GM19239 (cell line): ENCODE measurements around the gene ADAMTS16.
"Not testable (repeated sequence)": the region's sequence is repeated elsewhere in the genome, so short reads cannot be mapped to it uniquely, and the experiment has no call there.

ENCODE experiments used
- DNase-seq: peaks from one replicate; pipeline ENCODE4 v3.0.0; 2011; ENCODE audit warnings: low spot score; ENCODE audit not compliant: insufficient read length
- FAIRE-seq: peaks from 2 replicates; lab custom pipeline; 2011; peaks lifted over from hg19 to GRCh38; lab: Jason Lieb, UNC

The ADAMTS16 gene

GRCh38 chr5:5139777-5140478 lies at the start of gene ADAMTS16:
ADAMTS16 (plus strand) TSS chr5:5140330; CDS start chr5:5140468, 138 bp downstream.
- no peak for DNase-seq

GRCh38 chr5:5092149-5092548 lies 48.0 kb upstream of the ADAMTS16 start:
- DNase-seq (no peak), FAIRE-seq (no peak)

More at GRCh38 chr5:5139777-5140478, at the start of gene ADAMTS16:
- FAIRE-seq = no peak

- FAIRE-seq = no peak
- no peak for DNase-seq
Measured at GRCh38 chr5:5100635-5101034, 39.5 kb upstream of the ADAMTS16 start.

GRCh38 chr5:5101676-5102075 lies 38.5 kb upstream of the ADAMTS16 start:
- no peak for FAIRE-seq
- DNase-seq = no peak

DNA sequence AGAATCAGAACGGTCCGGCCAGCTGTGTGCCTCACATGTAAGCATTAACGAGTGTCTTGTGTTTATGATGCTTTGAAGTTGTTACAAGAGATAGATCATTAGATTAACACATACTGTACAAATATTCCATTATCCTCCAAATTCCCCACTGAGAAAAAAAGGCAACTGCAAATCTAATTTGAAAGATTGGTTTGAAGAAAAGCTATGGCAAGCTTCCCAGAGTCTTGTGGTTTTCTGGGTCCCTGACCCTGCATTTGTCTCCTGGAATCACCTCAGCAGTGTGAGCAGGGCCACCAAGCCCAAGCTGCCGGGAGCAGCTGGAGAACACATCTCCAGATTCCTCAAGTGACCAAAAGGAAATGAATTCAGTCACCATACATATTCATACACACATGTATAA lies 36.9 kb upstream of the ADAMTS16 start:
- DNase-seq (no peak), FAIRE-seq (no peak)

- no peak for DNase-seq
- FAIRE-seq = no peak
Measured at GRCh38 chr5:5104550-5104949, 35.6 kb upstream of the ADAMTS16 start.

GRCh38 chr5:5105531-5105930 lies 34.6 kb upstream of the ADAMTS16 start:
- DNase-seq = no peak
- no peak for FAIRE-seq

GRCh38 chr5:5116956-5117355 lies 23.2 kb upstream of the ADAMTS16 start:
- DNase-seq (no peak), FAIRE-seq (no peak)

GRCh38 chr5:5122776-5123175 lies 17.4 kb upstream of the ADAMTS16 start:
- DNase-seq (no peak), FAIRE-seq (no peak)

DNA sequence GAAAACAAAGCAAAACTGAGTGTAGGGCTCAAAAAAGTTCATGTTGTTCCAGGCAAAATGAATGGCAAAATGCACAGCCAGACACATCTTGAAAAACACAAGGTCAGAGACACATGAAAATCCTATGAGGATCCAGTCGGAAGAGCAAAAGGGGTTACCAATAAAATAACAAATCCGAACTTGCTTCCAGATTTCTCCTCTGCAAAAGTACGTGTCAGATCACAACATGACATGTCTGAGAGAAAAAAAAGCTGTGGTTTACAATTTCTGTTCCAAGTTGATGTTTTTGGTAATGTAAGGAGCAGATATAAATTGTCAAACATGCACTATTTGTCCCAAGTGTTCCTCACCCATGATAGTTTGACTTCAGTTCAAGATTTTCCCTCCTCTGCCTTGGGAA lies 15.9 kb upstream of the ADAMTS16 start:
- FAIRE-seq = no peak
- no peak for DNase-seq

- DNase-seq (no peak), FAIRE-seq (no peak)
Measured at GRCh38 chr5:5126444-5126843, 13.7 kb upstream of the ADAMTS16 start.

GRCh38 chr5:5128766-5129165 lies 11.4 kb upstream of the ADAMTS16 start:
- FAIRE-seq = no peak
- no peak for DNase-seq

GRCh38 chr5:5132234-5132633 lies 7.9 kb upstream of the ADAMTS16 start:
- no peak for FAIRE-seq

GRCh38 chr5:5132693-5133295 lies 7.3 kb upstream of the ADAMTS16 start:
- DNase-seq (no peak), FAIRE-seq (no peak)

More at GRCh38 chr5:5132234-5132633, 7.9 kb upstream of the ADAMTS16 start:
- DNase-seq = no peak

DNA sequence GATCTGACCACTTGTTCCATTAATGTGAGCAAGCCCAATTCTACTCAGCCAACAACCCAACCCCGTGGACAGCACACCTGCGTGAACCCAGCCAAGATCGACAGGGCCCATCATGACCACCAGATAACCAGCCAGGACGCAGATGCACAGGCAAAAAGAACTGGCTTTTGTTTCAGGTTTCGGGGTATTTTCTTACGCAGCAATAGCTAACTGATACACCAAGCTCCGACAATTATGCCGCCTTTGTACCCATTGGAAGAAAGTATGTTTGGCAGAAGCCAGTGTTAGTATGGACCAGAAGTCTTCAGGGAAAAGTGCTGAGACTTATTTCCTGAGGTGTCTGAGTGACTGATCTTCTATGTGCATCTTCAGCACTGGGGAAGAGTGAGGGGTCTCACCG lies 6.0 kb upstream of the ADAMTS16 start:
- no peak for DNase-seq
- no peak for FAIRE-seq

DNA sequence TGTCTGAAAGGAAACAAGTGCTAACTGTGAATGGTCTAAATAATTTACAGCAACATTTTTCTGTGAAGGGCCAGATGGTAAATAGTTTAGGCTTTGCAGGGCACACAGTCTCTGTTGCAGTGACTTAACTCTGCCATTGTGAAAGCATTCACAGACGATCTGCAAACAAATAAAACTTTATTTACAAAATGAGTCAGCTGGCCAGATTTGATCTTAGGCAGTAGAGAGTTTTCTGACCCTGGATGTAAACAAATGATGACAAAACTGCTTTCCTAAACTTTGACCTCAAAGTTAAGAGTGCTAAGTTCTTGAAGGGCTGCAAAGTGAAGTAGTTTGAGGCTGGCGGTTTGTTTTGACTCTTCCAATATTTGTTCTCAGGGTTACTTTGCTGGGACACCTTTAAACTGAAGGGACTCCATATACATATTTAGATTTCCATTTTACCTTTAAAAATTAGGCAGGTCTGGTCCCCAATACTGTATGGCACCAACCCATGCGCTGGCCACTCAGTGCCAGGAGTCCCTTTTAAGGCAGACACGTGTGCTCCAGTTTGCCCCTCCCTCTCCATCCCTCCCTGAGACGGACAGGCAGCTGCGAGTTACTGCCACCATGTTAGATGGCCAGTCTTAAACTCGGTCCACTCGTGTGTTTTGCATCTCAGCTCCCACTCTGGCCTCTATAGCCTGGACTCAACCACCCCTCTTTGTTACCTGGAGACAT lies 4.0 kb upstream of the ADAMTS16 start:
- DNase-seq = no peak
- no peak for FAIRE-seq

DNA sequence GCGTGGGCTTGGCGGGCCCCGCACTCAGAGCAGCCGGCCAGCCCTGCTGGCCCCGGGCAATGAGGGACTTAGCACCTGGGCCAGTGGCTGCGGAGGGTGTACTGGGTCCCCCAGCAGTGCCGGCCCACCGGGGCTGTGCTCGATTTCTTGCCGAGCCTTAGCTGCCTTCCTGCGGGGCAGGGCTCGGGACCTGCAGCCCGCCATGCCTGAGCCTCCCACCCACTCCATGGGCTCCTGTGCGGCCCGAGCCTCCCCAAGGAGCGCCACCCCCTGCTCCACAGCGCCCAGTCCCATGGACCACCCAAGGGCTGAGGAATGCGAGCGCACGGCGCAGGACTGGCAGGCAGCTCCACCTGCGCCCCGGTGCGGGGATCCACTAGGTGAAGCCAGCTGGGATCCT lies 2.3 kb upstream of the ADAMTS16 start:
- not testable (repeated sequence) for FAIRE-seq, DNase-seq

DNA sequence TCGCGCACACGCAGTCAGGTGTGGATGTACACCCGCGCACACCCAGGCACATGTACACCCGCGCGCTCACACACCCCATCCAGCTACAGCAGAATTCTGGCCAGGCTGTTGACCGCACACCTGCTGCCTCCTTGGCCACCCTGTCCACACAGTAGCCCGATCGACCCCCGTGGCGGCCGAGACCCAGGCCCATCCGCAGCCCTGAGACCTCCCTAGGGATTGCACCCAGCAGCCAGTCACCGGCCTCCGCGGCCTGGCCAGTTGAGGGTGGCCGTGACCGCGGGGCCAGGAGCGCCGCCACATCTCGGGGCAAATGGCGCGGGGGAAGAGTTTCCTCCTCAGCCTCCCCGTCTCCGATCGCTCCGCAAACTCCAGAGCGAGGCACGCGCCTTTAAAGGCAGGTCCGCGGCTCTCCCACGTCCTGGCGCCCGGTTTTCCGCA lies 774 bp upstream of the ADAMTS16 start:
- no peak for FAIRE-seq
- no peak for DNase-seq

- FAIRE-seq (no peak), DNase-seq (no peak)
Measured at GRCh38 chr5:5140479-5141338, 579 bp downstream of the ADAMTS16 start.

DNA sequence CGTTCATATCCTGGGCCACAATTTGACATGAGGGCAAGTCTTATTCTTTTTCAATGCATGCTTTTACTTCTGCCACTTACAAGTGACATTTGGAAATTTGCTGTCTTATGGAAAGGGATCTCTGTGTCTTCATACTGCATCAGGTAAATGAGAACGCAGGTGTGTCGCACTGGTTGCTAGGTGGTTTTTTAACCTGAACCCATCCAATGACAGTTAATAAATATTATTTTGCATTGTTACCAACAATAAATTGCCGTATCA lies 1.1 kb downstream of the ADAMTS16 start:
- DNase-seq = no peak
- FAIRE-seq = no peak
